Ishikawa (cell line): ENCODE measurements around the gene TPM1.

ENCODE experiments used
- RAD21 ChIP-seq: IDR thresholded peaks from 2 replicates; pipeline ENCODE4 v1.6.1; 2012; ENCODE audit warnings: low read depth
- TF ChIP-seq, protein P1 (sequence below): IDR thresholded peaks from 2 replicates; pipeline ENCODE4 v1.6.1; 2012; ENCODE audit warnings: low read depth, mild to moderate bottlenecking

DNA sequence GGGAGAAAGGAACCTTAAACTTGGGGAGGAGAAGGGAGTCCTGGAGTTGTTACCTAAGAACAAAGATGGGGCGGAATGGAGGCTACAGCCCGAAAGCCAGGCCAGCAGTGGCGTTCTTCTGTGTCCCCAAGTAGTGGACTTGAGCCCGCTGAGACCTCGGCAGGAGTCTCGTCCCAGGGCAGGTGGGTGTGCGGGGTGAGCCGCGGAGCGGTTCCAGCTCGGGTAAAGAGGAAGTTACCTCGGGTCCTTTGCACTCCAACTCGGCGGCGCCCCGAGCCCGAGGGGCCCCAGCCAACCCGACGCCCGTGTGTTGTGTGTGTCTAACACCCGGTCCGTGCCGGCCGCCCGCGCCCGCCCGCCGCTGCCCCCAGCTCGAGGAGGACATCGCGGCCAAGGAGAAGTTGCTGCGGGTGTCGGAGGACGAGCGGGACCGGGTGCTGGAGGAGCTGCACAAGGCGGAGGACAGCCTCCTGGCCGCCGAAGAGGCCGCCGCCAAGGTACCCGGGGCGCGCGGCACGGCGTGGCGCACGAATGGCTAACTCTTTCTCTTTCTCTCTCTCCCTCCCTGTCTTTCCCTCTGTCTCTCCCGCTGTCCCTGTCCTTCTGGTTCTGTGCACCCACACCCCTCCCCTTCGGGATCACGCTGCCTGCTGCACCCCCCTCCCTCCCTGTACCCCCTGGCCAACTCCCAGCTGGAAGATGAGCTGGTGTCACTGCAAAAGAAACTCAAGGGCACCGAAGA lies 959 bp downstream of the TPM1 start:
- no peak for TF ChIP-seq RAD21
- TF ChIP-seq, protein P1, sequence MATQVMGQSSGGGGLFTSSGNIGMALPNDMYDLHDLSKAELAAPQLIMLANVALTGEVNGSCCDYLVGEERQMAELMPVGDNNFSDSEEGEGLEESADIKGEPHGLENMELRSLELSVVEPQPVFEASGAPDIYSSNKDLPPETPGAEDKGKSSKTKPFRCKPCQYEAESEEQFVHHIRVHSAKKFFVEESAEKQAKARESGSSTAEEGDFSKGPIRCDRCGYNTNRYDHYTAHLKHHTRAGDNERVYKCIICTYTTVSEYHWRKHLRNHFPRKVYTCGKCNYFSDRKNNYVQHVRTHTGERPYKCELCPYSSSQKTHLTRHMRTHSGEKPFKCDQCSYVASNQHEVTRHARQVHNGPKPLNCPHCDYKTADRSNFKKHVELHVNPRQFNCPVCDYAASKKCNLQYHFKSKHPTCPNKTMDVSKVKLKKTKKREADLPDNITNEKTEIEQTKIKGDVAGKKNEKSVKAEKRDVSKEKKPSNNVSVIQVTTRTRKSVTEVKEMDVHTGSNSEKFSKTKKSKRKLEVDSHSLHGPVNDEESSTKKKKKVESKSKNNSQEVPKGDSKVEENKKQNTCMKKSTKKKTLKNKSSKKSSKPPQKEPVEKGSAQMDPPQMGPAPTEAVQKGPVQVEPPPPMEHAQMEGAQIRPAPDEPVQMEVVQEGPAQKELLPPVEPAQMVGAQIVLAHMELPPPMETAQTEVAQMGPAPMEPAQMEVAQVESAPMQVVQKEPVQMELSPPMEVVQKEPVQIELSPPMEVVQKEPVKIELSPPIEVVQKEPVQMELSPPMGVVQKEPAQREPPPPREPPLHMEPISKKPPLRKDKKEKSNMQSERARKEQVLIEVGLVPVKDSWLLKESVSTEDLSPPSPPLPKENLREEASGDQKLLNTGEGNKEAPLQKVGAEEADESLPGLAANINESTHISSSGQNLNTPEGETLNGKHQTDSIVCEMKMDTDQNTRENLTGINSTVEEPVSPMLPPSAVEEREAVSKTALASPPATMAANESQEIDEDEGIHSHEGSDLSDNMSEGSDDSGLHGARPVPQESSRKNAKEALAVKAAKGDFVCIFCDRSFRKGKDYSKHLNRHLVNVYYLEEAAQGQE, result no peak
